H1 (cell line): ENCODE measurements around the gene OXCT2. TPM values are rescaled to one million over a fixed set of nuclear protein-coding genes. Genes with fewer than 3 reads are reported as not detected.

Source experiments
- EZH2 ChIP-seq: fragments of 200-600 bp; sonication (generic); IDR thresholded peaks from 2 replicates; pipeline ENCODE4 v1.7.1; 2012; ENCODE audit warnings: low read depth, mild to moderate bottlenecking, moderate library complexity, low read length, inconsistent platforms; ENCODE audit not compliant: severe bottlenecking
- POLR2AphosphoS5 ChIP-seq: IDR thresholded peaks from 2 replicates; pipeline ENCODE4 v1.6.1; 2011; ENCODE audit warnings: low read depth, low read length
- SIRT6 ChIP-seq: IDR thresholded peaks from one replicate; pipeline ENCODE4 v1.7.1; 2012; ENCODE audit warnings: low read length, inconsistent platforms
- SIX5 ChIP-seq: IDR thresholded peaks from 2 replicates; pipeline ENCODE4 v1.6.1; 2011; ENCODE audit warnings: mild to moderate bottlenecking, low read depth, low read length
- polyA plus RNA-seq, 7 experiments: library from polyadenylated mRNA; depleted of rRNA in 3 of 7; stranded (reverse) in 5 of 7; unstranded in 2 of 7; fragments of >200 nt in 5 of 7; fragments of 200-250 nt in 2 of 7; gene quantifications; 1 replicate in 5 of 7; 2 replicates in 1 of 7; 4 replicates in 1 of 7; pipeline versions ENCODE4 v1.2.1 to v1.2.3, GENCODE V29; 2011 to 2013; ENCODE audit warnings: missing spikeins in 2 of 7, mixed read lengths in 2 of 7
- total RNA-seq: library from RNA; stranded (reverse); fragmentation: NEBNext Ultra II Directional; extraction: Animal tissue kit (Norgen Biotek cat#: 25700); gene quantifications from 2 replicates; pipeline ENCODE4 v1.2.1, GENCODE V29; 2021
- TF ChIP-seq, protein P1 (sequence below): fragments of 300-600 bp; sonication (generic); IDR thresholded peaks from 2 replicates; pipeline ENCODE4 v1.7.1; 2012; ENCODE audit warnings: low read length, moderate library complexity, mild to moderate bottlenecking, inconsistent platforms; ENCODE audit not compliant: insufficient replicate concordance
- TF ChIP-seq, protein P2 (sequence below): IDR thresholded peaks from 2 replicates; pipeline ENCODE4 v1.6.1; 2012; ENCODE audit warnings: inconsistent platforms

Gene OXCT2
- total and polyA plus RNA-seq, 2 of the 8 experiments (the other 6 are each of a cell fraction or from before 2014, with no cell fraction given): 2.6 to 2.9 TPM

GRCh38 chr1:39791838-39792237 lies 20.7 kb upstream of the OXCT2 start (continued):
- TF ChIP-seq, protein P1, sequence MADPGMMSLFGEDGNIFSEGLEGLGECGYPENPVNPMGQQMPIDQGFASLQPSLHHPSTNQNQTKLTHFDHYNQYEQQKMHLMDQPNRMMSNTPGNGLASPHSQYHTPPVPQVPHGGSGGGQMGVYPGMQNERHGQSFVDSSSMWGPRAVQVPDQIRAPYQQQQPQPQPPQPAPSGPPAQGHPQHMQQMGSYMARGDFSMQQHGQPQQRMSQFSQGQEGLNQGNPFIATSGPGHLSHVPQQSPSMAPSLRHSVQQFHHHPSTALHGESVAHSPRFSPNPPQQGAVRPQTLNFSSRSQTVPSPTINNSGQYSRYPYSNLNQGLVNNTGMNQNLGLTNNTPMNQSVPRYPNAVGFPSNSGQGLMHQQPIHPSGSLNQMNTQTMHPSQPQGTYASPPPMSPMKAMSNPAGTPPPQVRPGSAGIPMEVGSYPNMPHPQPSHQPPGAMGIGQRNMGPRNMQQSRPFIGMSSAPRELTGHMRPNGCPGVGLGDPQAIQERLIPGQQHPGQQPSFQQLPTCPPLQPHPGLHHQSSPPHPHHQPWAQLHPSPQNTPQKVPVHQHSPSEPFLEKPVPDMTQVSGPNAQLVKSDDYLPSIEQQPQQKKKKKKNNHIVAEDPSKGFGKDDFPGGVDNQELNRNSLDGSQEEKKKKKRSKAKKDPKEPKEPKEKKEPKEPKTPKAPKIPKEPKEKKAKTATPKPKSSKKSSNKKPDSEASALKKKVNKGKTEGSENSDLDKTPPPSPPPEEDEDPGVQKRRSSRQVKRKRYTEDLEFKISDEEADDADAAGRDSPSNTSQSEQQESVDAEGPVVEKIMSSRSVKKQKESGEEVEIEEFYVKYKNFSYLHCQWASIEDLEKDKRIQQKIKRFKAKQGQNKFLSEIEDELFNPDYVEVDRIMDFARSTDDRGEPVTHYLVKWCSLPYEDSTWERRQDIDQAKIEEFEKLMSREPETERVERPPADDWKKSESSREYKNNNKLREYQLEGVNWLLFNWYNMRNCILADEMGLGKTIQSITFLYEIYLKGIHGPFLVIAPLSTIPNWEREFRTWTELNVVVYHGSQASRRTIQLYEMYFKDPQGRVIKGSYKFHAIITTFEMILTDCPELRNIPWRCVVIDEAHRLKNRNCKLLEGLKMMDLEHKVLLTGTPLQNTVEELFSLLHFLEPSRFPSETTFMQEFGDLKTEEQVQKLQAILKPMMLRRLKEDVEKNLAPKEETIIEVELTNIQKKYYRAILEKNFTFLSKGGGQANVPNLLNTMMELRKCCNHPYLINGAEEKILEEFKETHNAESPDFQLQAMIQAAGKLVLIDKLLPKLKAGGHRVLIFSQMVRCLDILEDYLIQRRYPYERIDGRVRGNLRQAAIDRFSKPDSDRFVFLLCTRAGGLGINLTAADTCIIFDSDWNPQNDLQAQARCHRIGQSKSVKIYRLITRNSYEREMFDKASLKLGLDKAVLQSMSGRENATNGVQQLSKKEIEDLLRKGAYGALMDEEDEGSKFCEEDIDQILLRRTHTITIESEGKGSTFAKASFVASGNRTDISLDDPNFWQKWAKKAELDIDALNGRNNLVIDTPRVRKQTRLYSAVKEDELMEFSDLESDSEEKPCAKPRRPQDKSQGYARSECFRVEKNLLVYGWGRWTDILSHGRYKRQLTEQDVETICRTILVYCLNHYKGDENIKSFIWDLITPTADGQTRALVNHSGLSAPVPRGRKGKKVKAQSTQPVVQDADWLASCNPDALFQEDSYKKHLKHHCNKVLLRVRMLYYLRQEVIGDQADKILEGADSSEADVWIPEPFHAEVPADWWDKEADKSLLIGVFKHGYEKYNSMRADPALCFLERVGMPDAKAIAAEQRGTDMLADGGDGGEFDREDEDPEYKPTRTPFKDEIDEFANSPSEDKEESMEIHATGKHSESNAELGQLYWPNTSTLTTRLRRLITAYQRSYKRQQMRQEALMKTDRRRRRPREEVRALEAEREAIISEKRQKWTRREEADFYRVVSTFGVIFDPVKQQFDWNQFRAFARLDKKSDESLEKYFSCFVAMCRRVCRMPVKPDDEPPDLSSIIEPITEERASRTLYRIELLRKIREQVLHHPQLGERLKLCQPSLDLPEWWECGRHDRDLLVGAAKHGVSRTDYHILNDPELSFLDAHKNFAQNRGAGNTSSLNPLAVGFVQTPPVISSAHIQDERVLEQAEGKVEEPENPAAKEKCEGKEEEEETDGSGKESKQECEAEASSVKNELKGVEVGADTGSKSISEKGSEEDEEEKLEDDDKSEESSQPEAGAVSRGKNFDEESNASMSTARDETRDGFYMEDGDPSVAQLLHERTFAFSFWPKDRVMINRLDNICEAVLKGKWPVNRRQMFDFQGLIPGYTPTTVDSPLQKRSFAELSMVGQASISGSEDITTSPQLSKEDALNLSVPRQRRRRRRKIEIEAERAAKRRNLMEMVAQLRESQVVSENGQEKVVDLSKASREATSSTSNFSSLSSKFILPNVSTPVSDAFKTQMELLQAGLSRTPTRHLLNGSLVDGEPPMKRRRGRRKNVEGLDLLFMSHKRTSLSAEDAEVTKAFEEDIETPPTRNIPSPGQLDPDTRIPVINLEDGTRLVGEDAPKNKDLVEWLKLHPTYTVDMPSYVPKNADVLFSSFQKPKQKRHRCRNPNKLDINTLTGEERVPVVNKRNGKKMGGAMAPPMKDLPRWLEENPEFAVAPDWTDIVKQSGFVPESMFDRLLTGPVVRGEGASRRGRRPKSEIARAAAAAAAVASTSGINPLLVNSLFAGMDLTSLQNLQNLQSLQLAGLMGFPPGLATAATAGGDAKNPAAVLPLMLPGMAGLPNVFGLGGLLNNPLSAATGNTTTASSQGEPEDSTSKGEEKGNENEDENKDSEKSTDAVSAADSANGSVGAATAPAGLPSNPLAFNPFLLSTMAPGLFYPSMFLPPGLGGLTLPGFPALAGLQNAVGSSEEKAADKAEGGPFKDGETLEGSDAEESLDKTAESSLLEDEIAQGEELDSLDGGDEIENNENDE: no peak
- TF ChIP-seq POLR2AphosphoS5: no peak
- no peak for TF ChIP-seq SIX5
- TF ChIP-seq EZH2: no peak
- TF ChIP-seq, protein P2, sequence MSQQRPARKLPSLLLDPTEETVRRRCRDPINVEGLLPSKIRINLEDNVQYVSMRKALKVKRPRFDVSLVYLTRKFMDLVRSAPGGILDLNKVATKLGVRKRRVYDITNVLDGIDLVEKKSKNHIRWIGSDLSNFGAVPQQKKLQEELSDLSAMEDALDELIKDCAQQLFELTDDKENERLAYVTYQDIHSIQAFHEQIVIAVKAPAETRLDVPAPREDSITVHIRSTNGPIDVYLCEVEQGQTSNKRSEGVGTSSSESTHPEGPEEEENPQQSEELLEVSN: no peak
- TF ChIP-seq SIRT6: no peak
- TF ChIP-seq, all 59 proteins: peak for 0
